ENCODE measurements around the gene RPP40.

GRCh38 chr6:5045416-5045815, 41.6 kb upstream of the RPP40 start:
- TF ChIP-seq CTCF (IDR thresholded peaks at IDR 0.05) (no peak), POLR2AphosphoS5 (IDR thresholded peaks at IDR 0.05) (no peak), POLR2A (IDR thresholded peaks at IDR 0.05) (no peak), EP300 (IDR thresholded peaks at IDR 0.05; ENCODE audit: low read depth) (no peak)
